Astrocyte of the cerebellum (primary cell): ENCODE measurements around the gene TMEM200B.

Experiments
- DNase-seq: peaks from one replicate; pipeline ENCODE4 v3.0.0-alpha.2; 2011; ENCODE audit warnings: low read depth
- H3K4me3 ChIP-seq: 2 replicates; pipeline ENCODE4 v1.5.1; 2011; ENCODE audit warnings: mild to moderate bottlenecking, low read depth, low read length, moderate library complexity
- in situ Hi-C: cut with HindIII; loops from 2 replicates; pipeline ENCODE4 v1.10.0; 2017; ENCODE audit warnings: low sequenced_read_pairs
- TF ChIP-seq, protein P1 (sequence below): IDR thresholded peaks from 2 replicates; pipeline ENCODE4 v1.5.1; 2012; ENCODE audit warnings: low read length, low read depth, moderate library complexity, mild to moderate bottlenecking; ENCODE audit errors: missing control alignments

Gene TMEM200B

GRCh38 chr1:29128739-29129138, 5.0 kb upstream of the TMEM200B start:
- no peak for DNase-seq
- in situ Hi-C loops, result no loop called here
- no peak overlapping the region for H3K4me3 ChIP-seq
- TF ChIP-seq, protein P1, sequence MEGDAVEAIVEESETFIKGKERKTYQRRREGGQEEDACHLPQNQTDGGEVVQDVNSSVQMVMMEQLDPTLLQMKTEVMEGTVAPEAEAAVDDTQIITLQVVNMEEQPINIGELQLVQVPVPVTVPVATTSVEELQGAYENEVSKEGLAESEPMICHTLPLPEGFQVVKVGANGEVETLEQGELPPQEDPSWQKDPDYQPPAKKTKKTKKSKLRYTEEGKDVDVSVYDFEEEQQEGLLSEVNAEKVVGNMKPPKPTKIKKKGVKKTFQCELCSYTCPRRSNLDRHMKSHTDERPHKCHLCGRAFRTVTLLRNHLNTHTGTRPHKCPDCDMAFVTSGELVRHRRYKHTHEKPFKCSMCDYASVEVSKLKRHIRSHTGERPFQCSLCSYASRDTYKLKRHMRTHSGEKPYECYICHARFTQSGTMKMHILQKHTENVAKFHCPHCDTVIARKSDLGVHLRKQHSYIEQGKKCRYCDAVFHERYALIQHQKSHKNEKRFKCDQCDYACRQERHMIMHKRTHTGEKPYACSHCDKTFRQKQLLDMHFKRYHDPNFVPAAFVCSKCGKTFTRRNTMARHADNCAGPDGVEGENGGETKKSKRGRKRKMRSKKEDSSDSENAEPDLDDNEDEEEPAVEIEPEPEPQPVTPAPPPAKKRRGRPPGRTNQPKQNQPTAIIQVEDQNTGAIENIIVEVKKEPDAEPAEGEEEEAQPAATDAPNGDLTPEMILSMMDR, result no peak

GRCh38 chr1:29126198-29126597, 2.5 kb upstream of the TMEM200B start:
- DNase-seq, result no peak
- H3K4me3 ChIP-seq, result no peak overlapping the region
- TF ChIP-seq, protein P1, result no peak
- in situ Hi-C loops, result no loop called here

- in situ Hi-C loops, result no loop called here
- no peak for DNase-seq
- H3K4me3 ChIP-seq, result no peak overlapping the region
- TF ChIP-seq, protein P1, result no peak
Measured at GRCh38 chr1:29125788-29126187, 2.1 kb upstream of the TMEM200B start.

DNA sequence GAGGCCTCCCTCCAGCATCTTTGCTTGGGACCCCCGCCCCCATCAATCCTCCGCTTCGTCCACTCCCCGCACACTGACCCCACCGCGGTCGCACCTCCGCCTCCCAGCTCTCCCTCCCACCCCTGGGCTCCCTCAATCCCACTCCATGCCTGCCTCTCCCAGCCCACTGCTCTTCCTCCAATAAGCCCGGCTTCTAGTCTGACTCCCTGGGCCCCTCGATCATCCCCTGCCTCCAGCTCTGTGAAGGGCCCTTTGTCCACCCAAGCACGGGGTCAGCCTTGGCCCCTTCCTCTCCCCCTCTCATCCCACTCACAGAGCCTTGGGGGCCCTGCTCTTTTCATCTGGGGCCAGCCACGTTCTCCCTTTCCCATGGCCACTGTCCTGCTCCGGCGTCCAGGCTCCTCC, 1.5 kb upstream of the TMEM200B start:
- peak overlapping the region; percentile 67 for H3K4me3 ChIP-seq
- DNase-seq, result no peak
- TF ChIP-seq, protein P1, result no peak
- in situ Hi-C loops, result no loop called here

DNA sequence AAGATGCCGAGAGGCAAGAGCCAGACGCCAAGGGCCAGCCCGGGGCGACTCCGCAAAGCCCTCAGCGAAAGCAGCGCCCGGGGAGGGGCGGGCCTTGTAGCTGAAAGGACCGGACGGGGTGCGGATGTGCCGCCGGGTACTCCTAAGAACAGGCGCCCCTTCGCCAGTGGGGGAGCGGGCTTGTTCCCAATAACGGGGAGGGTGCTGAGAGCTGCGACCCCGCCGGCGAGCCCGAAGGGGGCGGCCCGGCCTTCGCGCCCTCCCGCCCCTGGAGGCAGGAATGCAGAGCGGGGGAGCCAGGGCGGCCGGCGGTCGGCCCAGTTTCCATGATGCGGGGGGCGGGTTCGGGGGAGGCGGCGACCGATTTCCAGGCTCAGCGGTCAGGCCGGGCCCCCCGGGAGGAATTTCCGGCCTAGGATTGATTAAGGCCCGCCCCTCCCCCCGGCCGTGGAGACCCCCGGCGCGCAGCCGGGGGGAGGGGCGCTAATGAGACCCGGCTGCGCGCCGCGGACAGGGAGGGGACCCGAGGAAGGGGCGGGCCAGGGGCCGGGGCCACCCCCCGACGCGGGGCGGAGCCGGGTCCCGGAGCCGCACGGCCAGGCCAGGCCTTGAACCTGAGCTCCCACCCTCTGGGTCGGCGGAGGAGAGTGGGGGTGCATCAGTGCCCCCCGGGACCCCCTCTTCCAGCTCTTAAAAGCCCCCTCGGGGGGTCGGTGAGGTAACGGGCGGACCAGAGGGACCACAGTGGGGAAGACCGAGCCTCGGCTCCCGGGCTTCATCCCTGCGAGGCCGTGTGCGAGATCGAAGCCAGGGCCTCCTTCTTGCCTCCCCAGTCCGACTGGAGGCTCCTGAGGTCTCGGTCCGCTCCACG, 898 bp upstream of the TMEM200B start:
- peak; percentile 57 for DNase-seq
- TF ChIP-seq, protein P1, result peak; percentile 73
- peak overlapping the region; percentile 67 for H3K4me3 ChIP-seq
- in situ Hi-C loops, result no loop called here

DNA sequence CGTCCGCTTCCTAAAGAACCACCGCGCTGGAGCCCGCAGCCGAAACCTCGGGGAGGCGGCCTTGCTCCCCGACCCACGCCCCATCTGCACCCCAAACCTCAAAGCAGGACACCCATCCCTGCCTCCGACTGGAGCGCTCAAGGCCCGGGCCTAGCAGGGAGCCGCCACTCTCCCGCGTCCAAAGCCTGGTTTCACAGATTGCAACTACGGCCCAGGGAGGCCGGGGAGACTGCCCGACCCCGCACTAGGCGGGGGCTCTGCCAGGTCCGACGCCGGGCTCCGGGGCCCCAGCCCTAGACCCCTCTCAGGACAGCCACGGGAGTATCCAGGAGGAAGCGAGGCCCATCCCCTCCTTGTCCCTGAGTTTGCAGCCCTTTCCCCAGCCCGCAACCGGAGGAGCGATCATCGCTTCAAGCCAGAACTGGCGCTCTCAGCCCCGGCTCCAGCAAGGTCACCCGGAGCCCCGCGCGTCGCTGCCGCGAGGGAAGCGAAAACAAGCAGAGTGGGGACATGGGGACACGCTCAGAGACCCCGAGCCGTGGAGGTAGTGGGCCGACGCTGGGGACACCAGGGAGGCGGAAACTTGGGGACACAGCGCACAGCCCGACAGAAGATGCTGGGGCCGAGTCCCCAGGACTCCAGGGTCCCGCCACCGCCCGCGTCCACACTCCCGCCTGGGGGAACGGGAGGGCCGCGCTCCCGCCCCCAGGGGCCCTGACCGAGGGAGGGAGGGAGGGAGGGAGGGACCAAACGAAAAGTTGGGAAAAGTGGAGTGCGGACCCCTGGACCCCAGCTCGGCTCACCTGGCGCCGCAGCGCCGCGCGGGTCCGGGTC, 433 bp downstream of the TMEM200B start:
- H3K4me3 ChIP-seq, result peak overlapping the region; percentile 67
- in situ Hi-C loops, result no loop called here
- TF ChIP-seq, protein P1, result no peak
- no peak for DNase-seq
